SHP77 (cell line): Measurements from ENCODE around the gene CDC42EP4.

Experiments used
- DNase-seq, 2 experiments: peaks; one replicate each; lab custom pipeline; 2025; lab: John Stamatoyannopoulos, UW

CDC42EP4 gene

DNA sequence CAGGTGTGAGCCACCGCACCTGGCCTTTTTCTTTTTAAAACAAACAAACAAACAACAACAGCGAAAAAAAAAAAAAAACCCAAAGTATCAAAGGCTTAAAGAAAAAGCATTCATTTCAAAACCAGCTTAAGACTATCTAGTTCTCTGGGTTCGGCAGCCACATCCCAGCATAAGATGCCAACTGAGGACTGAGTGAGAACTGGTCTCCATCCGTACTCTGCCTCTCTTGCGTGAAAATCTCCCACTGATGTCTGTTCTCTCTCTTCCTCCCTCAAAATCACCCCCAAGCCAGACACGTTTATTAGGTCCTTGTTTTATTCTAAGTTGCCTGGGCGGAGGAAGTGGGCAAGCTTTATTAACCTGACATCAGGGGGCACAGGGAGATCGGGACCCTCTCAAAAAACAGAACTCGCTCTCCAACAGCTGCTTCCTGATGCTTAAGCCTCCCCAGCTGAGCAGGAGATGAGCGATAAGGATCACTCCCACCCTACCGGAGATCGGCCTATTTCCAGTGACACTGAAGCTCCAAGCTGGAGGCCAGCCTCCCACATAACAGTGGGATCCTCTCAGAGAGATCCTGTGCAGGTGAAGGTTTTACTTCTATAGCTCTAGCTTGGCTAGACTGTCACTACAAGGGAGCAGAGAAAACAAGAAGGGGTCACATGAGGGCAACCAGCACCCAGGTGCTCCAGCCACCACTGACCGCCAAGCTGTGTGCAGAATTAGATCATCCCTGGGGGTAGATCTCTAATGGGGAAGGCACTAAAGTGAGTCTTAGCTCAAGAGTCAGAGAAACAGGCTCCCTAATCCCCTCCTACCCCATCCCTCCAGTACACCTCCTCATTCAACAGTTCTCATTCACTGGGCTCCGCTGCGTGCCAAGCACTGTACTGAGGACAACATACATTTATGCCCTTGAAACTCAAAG, 13.6 kb downstream of the CDC42EP4 start:
- DNase-seq: peak in 1 of 2 experiments; percentile 28

DNA sequence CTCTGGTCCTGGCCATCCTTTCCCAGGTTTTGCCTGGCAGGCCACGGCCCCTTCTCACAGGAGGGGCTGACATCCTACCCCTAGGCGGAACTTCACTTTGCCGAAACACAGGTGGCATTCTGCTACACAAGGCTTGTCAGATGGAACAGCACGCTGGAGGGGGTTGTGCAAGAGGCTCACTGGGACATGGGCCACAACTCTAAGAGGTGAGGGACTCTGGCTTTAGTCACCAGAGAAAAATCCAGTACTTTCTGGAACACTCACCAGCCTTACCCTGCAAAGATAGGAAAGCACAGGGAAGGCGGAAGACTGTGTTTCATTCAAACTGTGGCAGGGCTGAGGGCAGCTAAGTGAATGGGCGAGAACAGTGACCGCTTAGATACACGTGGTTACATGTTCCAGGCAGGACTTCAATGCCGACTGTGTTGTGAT, 18.3 kb downstream of the CDC42EP4 start:
- DNase-seq: no peak

DNA sequence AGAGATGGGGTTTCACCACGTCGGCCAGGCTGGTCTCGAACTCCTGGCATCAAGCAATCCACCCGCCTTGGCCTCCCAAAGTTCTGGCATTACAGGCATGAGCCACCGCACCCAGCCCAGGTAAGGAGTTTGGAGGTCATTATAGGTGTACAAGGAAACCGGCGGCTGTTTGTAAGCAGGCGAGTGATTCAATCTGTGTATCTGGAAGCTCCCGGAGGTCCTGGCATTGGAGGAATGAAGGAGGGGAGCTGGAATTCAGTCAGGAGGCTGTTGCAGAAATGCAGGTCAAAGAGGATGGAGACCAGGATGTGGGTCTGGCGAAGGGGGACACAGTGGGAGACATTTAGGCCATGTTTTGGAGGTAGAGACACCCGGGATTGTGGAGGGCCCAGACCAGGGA, 18.8 kb downstream of the CDC42EP4 start:
- no peak for DNase-seq

DNA sequence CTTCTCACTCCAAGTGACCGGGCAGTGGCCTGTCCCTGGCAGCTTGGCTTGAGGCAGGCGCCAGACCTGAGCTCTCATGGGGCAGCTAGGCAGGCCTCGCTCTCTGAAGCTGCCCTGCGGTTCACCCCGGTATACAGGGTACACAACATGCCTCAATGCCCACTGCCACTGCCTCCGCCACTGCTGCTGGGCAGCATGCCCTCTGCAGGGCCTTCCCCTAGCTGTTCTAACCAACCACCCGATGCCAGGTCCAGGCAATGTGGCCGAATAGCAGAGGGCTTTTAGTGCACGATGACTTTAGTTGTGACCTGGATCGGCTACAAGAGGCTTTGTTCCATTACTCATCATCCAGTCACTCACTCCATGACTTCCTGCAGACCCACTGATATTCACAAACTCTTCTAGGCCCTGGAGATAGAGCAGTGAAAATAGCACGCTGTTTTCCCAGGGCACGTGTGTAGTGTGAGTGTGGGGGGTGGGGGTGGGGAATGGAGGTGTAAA, 19.7 kb downstream of the CDC42EP4 start:
- no peak for DNase-seq

DNA sequence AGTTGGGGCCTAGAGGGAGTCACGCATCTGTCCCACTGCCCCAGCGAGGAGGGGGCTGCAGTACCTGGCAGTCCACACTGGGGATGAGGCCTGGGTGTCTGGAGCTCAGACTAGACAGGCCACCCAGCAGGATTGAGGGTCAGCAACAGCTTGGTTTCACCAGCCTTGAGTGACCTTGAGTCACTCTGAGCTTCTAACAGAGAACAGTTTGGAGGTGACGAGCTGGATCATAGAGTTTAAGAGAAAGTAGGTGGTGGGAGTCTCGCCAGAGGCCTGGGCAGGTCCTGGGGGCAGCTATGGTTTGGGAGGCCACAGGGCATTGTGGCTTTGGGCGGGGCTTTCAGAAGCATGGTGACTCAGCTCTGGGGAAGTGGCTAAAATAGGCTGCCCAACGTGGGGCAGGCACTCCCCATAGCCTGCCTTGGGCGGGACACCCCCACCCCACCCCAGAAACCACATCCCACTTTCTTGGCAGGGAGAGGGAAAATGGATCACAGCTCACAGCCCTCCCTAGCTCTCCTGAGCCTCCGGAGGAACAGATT, 20.5 kb downstream of the CDC42EP4 start:
- no peak for DNase-seq

DNA sequence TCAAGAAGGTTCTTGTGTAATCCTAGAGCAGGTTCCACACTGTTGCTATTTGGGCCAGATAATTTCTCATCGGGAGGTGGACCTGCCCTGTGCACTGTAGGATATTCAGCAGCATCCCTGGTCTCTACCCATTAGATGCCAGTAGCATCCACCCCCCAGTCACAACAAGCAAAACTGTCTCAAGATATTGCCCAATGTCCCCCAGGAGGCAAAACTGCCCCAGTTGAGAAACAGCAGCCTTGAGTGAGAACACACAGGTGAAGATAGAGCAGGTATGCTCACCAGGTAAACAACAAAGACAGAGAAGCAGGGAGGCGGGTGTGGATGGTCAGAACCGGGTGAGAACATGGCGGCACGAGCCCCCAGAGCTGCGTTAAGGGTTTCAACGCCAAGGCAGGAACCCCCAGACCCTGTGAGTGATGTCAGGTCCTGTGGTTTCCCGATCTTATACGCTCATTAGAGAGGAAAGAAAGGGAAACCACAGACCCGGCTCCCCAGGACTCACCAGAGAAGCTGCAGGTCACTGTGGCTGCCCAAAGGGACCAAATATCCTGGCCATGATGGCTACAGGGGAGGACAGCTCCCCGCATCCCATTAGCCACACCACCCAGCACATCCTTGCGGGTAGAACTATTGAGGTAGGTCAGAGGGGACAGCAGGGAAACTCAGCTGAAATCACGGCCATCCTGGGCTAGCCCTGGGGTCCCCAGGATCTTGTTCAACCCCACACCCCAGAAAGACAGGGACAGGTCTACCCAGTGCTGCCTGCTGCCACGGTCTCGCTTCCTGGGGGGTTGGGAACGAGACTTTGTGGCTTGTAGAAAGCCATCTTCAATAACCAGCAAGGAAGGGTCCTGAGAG, 21.2 kb downstream of the CDC42EP4 start:
- no peak for DNase-seq

DNA sequence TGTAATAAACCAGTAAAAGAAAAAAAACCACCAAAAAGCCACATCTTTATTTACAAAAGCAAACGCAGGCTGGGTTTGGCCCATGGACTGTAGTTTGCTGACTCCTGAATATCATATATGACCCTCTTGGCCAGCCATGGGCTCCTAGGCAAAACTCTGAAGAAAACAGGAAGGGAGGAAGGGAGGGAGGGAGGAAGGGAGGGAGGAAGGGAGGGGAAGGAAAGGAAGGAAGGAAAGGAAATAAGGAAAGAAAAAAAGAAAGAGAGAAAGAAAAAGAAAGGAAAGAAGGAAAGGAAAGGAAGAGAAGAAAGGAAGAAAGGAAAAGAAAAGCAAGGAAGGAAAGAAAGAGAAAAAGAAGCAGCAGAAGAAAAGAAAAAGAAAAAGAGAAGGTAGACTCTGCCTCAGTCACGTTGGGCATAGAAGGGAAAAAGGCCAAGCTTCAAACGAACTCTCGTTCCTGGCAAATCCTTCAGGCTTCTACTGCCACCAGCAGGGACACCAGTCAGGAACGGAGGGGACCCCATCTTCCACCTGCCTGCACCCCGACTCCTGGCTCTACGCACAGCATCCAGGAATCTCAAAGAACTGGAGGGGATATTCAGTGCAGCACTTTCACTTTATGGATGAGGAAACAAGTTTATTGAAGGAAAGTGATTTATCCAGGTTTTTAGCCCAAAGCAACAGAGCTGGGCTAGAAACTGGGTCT, 22.1 kb downstream of the CDC42EP4 start:
- DNase-seq: no peak

DNA sequence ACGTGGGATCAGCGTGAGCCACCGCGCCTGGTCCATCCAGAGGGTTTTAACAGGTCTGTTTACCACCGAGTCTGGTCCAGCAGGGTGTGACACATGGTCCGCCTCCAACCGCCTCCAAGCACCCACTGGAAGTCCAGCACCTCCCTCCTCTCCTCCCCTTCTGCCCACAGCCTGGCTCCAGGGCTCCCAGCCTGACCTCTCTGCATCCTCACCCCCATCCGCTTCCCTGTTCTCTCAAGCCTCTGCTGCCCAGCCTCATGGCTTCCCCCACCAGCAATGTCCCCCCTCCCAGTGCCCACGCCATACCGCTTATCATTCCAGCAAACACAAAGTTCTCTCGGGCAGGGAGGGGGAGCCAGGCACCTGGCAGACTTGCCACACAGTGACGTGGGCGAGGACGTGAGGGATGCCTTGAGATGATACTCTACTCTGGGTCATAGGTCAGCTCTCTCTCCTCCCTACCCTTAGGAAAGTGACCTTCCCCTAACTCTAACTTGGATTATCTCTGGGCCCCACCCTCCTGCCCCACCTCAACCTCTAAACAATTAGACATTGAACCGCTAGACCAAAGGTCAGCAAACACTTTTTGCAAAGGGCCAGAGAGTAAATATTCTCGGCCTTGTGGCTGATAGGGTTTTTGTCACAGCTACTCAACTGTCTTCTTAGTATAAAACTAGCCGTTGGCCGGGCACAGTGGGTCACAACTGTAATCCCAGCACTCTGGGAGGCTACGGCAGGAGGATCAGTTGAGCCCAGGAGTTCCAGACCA, 23.1 kb downstream of the CDC42EP4 start:
- DNase-seq: no peak

DNA sequence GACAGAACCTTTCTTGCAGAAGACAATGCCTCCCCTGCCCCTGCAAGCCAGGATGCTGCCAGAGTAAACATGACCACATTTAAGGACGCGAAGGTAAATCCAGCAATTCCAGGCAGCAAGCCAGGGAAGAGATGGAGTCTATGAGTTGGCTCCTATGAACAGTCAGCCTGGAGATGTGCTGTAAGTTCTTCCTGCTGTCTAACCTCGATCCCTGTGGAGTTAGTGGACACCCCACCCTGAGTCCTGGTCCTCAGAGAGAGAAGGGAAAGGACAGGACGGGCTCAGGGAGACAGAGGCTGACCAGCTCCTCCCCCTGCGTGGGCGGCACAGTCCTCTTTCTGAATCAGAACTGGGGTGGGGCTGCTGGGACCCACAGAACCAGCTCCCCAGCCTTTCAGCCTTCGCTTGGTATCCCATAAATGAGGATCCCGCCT, 24.9 kb downstream of the CDC42EP4 start:
- no peak for DNase-seq

DNA sequence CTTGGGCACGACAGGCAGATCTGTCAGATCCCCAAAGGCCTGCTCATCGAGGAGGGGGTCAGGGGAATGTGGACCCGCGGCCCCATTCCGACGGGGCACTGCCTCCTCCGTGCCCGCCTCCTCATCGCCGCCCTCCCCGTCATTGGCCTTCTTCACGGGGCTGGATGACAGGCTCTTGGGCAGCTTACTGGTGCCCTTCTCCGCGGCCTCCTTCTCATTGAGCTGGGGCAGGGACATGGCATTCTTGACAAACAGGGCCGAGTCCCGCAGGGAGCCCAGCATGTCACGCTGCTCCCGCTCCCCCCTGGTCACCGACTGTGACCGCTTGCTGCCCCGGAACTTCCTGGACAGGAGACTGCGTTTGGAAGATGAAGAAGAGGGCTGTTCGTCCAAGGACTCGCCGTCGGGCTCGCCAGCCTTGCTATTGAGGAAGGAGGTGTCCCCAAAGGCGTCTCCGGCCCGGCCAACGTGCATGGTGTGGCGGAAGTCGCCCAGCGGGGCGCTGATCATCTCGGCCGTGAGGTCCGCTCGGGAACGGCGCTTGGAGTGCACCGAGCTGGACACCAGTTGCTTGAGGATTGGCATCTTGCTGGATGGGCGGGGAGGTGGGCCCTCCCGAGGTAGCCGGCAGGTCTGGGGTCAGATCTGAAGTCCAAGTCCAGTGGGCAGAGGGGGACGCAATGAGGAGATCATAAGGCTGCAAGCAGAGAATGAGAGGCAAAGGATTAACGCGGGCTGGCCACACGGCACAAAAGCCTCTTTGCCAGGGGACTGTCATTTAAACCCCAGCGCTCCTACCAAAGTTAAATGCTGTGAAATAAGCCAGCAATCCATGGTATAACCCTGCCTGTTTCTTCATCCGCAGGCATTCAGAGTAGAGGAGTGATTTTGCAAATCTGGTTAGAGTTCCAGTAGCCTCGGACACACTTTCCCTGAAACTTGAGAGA, 25.6 kb downstream of the CDC42EP4 start:
- no peak for DNase-seq

DNA sequence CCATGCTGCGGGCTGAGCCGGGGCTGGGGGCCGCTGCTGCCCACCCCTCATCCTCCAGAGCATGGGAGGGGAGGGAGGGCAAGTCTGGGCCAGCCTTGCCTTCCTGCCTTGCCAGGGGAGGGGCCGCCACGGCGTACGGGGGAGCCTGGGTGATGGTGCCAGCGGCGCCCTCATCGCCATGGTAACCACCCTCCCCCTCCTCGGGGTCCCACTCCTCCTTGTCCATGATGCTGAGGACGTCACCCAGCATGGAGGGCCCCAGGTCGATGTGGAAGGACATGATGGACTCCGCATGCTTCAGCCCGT, 26.2 kb downstream of the CDC42EP4 start:
- no peak for DNase-seq

DNA sequence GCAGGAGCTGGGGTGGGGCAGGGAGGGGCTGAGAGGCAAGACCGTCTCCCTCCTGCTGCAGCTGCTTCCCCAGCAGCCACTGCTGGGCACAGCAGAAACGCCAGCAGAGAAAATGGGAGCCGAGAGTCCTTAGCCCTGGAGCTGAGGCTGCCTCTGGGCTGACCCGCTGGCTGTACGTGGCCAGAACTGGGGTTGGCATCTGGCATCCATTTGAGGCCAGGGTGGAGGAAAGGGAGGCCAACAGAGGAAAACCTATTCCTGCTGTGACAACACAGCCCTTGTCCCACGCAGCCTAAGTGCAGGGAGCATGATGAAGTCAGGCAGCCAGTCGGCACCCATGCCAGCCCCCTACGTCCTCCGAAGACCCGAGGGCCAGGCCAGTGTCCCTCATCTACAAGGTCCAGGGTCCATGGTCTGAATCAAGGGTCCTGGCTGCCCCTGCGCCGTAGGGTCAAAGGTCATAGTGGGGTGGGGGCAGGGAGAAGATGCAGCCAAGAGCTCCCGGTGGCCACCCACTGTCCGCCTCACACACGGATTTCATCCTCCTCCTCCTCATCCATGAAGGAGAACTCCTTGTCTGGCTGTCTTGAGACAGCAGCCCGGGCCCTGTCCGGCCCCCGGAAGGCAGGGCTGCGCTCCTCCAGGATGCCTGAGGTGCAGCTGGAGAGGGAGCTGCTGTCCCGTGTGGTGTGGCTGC, 26.7 kb downstream of the CDC42EP4 start:
- no peak for DNase-seq

DNA sequence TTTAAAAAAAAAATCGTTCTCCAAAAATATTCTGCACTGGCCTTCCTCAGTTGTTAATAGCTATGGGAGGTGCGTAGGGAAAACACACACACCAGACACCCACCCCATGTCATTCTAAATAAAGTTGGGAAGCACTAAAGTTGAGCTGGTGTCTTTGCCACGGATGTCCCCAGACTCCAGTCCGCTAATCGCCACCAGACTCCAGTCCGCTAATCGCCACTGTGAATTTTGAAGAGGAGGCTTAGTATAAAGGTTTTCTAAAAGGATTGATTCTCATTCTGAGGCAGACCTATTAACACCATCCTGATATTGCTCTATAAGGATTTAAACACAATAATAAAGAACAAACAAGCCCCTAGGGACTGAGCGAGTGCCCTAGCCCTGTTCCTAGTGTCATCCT, 27.4 kb downstream of the CDC42EP4 start:
- no peak for DNase-seq

DNA sequence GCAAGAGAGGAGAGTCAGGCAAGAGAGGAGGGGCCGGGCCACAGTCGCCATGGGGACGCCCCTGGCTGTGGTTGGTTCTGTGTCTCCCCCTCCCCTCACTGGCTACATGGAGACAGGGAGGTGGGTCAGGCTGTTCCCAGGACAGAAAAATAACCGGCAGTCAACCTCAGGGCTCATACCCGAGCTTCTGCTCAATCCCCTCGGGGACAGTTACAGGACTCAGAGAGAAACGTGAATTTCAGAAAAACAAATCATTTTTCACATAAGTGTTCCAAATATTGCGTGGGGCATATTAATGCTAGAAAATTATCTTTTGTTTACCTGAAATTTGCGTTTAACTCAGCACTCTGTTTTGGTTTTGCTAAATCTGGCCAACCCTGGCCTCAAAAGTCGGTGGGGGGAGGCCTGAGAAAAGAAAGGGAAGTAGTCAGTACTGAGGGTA, 27.9 kb downstream of the CDC42EP4 start:
- no peak for DNase-seq

DNA sequence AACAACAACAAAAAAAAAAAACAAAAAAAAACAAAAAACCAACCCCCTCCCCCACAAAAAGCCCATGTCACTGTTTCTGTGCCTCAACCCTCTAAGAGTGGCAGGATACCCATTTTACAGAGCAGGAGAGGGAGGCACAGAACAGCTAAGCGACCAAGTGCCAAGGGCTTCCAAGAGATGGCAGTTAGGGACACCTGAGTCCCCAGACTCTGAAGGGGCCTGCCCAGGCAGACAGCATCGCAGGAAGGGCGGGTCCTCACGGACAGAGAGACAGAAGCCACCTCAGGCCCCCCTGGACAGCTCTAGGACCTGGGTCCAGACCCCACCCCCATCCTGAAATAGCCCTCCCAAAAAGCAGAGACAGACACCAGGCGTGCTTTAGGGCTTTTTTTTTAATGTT, 28.6 kb downstream of the CDC42EP4 start:
- DNase-seq: no peak

DNA sequence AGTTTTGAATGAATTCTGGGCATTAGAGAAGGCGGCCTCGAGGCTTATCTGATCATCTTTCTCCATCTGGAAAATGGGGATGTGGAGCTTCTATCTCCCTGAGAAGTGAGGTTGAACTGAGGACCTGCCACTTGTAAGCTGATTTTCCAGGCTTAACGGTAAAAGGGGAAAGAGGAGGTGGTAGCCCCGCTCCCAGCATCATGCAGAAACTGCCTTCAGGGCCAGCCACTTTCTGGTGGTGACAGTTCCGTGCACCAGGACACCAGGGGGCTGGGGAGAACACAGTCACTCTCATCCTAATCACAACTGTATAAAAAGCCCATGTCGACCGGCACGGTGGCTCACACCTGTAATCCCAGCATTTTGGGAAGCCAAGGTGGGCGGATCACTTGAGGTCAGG, 29.2 kb downstream of the CDC42EP4 start:
- DNase-seq: no peak

DNA sequence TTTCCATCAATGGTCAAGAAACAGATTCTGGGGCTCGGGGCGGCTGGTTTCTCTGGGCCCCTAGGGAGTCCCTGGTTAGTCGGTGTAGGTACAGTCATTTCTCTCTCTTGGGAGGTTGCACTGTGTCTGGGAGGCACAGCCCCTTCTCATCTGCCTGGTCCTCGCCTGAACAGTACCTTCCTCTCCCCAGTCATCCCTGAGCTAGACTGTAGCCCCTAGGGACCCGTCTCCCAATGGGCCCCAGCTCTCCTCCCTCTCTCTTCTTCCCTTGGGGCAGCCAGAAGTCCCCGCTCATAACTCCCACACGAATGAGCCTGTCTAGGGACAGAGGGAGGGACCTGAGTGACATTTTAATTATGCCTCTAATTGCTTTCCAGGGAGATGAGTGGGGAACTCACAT, 29.9 kb downstream of the CDC42EP4 start:
- no peak for DNase-seq

DNA sequence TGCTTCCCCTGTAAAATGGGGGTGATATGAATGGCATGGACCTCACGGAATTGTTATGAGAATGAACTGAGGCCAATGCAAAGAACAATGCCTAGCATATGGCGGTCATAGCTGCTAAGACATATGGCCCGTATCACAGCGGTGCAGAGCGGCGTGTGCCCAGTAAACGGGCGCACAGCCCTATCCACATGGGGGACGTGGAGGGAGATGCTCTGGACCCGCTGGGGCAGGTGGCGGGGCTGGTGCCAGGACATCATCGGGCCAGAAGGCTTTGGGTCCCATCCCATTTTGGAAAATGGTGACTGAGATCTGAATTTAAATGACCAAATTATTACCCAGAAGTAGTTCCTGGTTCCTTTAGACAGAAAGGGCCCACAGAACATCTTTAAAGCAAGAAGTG, 31.6 kb downstream of the CDC42EP4 start:
- no peak for DNase-seq

DNA sequence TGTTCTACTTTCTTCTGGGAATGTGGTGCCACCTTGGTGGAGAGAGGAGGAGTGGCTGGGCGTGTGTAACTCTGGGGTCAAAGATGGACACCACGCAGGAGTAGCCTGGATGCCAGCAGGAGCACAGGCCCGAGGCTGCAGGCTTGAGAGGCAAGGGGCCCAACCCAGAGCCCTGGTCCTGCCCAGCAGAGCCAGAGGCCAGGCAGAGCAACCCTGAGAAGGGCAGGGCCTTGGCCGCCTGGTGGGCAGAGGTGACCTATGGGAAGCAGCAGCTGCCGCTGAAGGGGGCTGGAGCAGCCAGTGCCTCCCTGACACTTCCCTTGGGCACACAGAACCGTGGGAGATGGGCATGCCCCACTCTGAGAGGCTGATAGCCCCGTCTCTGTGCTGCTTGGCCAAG, 32.1 kb downstream of the CDC42EP4 start:
- no peak for DNase-seq
